HG02798 (cell line): ENCODE results near the gene TBC1D21.

Experiments
- ATAC-seq: cut with Tn5 transposase; IDR thresholded peaks from one replicate; pipeline ENCODE4 v1.9.1; 2021; ENCODE audit warnings: mild to moderate bottlenecking; ENCODE audit not compliant: unreplicated experiment, poor library complexity

Gene TBC1D21

DNA sequence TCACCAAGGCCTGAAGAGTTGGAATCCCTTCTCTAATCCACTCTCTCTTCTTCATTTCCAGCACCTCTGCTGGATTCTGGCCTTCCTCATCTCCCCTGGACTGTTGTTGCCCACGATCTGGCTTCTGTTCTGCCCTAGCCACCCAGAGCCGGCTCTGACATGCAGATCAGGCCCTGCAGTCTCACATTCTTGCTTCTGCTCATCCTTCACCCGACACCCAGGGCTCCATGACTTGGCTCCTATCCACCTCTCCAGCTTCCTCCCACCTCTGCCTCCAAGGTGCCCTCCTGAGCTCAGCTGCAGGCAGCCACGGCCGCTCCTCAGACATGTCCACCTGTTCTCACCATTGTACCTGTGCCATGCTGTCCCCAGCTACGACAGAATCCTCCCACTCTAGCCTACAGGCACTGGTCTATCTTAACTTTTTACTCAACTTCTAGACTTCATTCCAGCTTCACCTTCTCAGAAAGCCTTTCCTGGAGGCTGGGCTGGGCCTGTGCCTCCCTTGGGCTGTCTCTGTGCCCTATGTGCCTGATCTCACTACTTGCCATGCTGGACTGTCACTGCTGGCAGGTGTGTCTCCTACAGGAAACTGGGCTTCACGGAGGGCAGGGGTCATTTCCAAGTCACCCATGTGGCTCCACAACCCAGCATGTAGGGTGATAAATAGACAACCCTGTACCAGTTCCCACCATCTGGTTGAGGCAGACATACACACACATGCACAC, 16.0 kb upstream of the TBC1D21 start:
- no peak for ATAC-seq

DNA sequence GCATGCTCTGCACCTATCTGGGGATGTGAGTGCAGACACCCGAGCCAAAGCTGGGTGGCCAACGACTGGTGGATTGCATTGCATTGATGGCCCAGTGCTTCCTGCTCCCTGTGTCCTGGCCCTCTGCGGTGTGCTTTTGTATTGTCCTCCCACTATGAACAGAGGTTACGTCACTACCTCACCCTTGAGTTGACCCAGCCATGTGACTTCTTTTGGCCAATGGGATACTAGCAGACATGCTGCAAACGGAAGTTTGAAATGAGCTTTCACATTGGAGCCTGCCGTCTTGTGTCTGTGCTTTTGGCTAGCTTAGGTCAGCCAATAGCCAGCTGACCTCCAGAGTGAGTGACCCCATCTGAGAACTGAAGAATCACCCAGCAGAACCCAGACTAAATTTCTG, 15.3 kb upstream of the TBC1D21 start:
- ATAC-seq, result no peak

DNA sequence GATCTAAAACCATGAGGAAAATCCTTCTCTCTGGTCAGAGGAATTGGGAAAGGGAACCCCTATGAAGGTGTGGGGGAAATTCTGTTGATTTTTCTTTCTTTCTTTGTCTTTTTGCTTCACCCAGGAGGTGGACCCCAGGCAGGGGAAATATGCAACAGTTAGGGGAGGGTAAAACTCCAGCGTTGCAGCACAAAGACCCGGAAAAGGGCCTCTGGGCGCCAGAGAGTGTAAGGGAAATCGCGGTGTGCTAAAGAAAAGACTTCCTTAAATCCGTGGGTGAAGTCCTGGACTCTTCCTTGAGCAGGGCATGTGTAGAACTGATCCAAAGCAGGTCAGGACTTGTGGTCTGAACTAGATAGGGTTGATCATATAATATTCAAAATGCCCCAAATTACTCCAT, 11.1 kb upstream of the TBC1D21 start:
- ATAC-seq, result no peak

DNA sequence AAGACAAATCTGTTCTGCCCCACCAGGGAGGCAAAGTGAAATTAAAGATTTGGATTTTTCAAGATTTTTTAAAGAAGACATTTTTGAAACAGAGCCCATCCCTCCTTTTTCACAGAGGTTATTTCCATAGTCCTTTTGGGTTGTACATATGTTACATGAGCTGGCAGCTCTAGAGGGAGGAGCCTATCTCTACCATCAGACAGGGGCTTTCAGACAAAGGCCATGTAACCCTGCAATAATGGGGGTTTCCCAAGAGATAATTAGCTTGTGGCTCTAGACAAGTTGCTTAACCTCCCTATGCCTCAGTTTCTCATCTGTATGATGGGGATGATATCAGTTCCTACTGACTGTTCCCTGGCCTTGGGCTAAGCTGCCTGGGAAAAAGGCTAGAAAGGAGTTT, 8.0 kb upstream of the TBC1D21 start:
- ATAC-seq, result no peak

DNA sequence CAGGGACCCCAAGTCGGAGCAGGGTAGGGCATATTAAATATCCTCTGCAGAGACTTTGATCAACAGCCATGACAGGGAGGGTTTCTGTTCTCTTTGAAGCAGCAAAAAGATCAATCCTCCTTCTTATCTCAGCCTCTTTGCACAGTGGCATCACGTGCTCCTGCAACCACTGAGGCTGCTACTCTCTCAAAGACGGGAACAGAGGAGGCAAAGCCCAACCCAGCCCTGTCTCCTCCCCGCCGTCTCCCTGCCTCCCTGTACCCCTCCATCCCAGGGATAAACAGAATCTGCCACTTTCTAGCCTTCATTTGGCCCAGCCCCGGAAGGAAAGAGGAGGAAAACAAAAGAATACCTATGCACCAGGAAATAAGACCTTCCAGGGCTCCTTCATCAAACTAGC, 7.5 kb upstream of the TBC1D21 start:
- ATAC-seq, result no peak

DNA sequence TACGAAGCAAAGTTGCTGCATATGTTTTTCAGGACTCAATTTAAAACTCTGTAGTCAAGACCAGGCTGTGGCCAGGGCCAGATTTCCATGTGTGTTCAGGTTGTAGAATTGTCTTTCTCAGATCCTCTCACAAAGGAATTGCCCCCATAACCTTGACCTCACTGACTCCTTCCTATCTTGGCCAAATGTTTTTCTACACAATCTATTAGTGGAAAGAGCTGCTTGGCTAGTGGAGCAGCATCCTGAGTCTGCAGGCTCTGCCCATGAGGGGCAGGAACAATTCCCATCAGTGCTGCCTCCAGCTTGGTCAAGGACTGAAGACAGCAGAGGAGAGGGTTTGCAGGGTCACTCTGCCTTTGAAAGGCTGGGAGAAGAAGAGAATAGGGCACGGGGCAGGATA, 6.9 kb upstream of the TBC1D21 start:
- ATAC-seq, result no peak

DNA sequence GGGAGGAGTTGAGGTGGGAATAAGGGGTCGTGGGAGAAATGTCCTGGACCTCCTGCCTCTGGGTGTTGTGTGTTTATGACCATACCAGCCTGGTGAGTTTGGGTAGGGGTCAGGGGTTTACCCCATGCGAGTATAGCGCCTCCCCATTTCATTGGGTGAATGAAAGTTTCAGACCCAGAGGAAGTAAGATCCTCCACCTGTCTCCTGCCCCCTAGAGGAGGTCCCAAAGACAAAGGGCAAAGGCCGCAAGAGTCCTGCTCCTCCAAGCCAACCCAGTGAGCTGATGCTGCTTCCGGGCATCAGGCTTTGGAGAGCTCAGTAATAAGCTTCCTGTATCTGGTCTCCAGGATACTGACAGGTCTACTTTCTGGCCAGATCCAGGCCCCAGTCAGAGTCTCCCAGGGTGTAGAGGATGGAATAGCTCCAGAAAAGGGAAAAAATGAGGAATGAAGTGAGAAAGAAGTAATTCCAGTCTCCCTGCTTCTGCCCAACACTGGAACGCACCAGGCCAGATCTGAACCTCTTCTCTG, 6.4 kb upstream of the TBC1D21 start:
- no peak for ATAC-seq

DNA sequence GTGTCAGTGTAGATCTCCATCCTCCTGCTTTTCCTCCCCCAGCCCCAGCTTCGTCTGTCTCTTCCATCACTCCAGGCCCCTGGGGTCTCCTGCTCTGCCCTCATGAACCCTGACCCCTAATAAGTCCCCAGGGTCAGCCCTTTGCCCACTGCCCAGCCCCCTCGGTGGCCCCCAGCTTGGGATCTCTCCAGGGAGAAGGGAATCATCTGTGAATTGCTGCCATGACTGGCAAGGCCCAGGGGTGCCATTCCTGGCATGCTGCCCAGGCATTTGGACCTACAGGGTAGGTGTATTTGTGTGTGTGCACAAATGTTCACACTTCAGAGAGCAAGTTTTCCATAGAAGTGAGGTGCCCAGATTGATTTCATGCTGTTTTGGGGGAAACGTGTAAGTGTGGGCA, 5.9 kb upstream of the TBC1D21 start:
- no peak for ATAC-seq

DNA sequence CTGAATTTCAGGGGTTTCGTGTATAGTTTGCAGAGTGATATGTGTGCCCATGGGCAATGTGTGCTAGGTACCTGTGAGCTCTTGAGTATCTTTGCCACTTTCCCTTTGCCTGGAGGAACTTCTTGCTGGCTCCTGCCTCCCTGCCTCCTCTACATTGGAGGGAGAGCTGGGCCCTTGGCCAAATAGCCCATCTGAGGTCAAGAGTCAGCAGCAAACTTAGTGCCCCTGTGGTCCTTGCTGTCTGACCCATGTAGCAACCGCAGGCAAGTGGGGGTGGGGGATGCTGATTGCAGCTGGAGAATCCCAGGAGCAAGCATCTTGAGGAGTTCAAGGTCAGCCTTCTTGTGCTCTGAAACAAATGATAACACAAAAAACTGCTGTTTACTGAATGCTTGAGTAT, 5.4 kb upstream of the TBC1D21 start:
- ATAC-seq, result no peak

DNA sequence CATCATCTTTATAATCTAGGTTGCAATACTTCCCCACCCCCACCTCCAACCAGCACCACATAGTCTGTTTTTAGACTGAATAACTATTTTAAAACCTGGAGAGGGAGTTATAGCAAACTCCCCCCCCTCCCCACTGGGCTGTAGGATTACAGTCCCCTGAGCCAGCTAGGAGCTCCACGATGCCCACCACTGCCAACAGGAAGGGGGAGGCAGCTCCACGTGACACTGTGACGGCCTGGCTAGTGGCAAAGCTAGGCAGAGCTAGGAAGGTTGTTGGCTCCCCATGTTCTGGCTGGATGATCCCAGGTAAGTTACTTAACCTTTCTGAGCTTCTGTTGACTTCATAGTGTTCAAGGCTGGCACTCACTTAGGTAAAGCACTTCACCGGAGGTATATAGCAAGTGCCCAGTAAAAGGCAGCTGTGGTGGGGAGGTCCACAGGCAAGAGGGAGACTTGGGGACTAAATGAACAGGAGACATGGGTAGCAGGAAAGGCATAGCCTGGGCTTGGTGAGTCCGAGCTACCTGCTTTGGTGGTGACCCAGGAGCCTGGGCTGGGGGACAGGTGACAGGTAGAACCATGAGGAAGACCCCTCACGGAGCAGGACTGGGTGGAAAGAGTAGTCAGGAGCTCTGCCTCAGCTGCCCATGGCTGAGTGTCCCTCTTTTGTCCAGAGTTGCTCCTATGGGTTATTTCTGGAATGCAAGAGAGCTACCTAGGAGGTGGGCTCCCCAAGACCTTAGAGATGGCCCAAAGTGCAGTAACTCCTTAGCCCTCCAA, 4.0 kb upstream of the TBC1D21 start:
- no peak for ATAC-seq

DNA sequence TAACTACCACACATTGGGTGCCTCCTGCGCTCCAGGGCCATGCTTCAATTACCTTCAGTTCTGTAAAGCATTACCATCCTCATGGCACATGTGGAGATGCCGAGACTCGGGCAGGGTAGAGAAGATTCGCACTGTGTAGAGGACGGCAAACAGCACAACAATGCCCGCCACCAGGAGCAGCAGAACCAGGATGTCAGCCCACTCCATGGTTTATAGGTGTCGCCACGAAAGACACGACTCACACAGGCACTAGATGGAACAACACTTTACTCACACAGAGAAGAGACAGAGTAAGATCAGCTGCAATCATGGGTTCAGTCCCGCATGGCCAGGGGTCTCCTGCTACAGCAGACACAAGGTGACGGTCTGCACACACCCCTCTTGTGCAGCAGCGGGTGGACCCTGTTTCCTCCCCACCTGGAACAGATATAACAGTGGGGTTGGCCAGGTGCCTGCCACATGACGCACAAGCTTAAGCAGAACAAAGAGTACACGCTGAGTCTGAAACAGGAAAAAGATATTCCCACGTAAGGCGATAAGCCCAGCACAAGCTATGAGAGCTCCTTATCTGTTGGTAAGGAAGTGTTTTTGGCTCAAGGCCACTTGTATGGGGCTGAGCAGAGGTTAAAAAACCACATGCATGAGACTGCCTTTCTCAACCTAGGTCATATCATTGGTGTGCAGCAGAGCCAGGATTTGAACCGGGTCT, 2.5 kb upstream of the TBC1D21 start:
- ATAC-seq, result no peak

DNA sequence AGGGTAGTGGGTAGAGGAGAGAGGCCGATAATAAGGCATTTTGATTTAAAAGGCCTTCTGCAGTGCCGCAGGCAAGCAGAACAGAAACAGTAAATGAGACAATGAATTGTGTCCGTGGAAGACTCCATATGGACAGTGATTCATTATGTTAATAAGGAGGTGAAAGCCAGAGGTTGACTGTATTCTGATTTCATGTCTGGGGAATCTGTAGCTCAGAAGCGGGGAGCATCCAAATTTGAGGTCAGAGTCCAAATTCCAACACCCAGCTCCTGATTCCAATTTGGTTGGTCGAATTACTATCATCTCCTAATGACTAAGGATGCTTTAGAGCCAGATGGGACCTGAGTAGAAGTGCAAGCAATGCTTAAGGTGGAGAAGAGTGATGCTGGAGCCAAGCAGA, 1.0 kb upstream of the TBC1D21 start:
- no peak for ATAC-seq

DNA sequence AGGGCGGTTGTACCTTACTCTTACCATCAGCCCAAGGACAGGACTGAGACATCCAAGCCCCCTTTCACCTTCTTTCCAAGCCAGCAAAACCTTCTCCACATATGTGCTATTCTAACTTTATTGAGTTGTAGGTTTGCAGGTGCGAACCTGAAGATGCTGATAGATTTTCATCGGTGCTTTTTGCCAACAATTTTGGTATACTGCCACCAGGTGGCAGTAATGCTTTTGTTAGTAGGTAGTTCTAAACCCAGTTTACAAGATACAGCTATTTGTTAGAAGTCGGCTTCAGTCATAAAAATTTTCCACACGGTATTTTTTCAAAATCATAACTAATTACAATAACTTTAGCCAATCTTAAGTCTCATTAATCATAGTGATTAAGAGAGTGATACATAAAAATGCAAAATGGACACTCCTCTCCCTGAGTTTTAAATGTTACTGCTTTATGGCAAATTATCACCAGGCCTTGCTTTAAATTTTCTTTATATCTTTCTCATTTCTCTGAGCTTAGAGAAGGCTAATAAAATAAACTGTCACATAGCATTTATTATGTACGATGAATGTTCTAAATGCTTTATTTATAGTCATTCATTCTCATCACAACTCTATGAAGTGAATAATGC, 636 bp downstream of the TBC1D21 start:
- no peak for ATAC-seq

DNA sequence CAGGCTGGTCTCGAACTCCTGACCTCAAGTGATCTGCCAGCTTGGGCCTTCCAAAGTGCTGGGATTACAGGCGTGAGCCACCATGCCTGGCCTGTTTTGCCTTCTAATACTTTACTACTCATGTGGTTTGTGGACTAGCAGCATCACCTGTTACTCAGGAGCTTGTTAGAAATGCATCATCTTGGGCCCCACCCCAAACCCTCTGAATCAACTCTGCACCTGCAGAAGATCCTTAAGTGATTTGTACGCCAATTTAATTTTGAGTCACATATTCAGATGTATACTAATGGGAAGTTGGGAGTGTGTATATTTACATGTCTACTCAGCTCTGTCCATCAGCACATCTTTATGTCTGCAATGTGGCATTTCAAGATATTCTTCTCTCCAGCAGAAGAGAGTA, 6.1 kb downstream of the TBC1D21 start:
- no peak for ATAC-seq

DNA sequence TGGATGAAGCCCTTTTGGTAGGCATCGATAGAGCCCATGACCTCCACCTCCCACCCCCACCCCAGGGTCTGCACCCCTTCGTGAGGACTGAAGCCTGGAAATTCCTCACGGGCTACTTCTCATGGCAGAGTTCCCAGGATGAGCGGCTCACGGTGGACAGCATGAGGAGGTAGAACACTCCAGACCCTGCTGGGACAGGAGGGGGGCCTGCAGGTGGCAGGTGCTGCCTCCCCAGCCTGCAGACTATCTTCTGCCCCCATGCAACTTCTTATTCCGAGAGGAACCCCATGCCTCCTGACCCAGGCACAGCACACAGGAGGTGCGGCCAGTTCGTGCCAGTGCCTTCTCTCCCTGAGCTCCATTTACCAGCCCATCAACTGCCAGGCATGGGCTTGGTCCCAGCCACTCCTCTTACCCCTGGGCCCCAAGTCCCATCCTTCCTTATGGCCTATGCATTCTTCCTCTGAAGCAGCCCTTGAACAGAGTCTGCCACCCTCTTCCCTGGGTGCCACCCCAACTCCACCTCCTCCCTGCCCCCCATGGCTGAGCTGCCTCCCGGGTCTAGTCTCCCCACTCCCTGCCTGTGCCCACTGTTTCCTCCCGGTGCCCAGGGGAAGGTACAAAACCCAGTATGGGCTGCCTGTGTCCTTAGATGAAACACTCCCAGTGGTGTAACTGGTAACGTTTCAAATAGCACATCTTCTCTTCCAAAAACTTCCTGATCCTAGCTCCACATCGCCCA, 8.4 kb downstream of the TBC1D21 start:
- no peak for ATAC-seq

DNA sequence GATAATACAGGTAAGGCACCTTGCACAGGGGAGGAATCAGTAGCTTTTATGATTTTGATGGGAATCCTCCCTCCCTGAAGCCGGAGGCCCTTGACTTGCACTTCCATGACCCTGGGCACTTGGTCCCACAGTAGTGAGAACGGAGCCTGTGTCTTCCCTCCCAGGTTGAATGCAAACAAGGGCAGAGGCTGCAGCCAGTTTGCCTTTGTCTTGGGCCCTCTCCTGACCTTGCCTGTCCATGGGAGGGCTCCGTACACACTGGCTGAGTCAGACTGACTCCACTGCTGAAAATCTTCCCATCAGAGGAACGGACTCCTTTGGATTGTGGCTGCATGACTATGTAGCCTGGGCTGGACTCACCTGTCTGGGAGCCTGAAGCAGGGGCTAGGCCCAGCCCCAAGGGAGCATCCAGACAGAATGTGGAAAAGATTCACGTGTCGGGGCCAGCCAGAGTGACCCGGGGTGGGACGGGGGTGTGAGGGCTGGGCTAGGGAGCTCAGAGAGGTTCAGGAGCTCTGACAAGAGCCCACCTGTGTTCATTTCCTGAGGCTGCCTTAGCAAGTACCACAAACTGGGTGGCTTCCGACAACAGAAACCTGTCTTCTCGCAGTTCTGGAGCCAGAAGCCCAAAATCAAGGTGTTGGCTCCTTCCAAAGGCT, 9.5 kb downstream of the TBC1D21 start:
- ATAC-seq, result no peak

DNA sequence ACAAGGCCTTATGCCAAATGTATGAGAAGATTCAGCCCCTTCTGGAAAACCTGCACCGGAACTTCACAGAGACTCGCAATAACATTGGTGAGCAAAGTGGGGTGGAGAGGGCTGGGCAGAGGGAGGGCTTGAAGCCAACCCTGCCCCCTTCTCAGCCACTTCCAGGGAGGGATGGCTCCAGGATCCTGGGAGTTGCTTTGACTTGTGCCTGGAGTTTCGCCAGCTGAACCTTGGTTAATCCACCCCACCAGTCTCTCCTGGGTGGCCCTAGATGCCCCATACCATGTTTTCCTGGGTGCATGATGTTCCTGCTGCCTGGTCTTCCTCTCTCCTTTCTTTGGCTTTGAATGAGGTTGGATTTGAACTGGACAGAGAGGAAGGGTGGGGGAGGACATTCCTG, 10.8 kb downstream of the TBC1D21 start:
- no peak for ATAC-seq

DNA sequence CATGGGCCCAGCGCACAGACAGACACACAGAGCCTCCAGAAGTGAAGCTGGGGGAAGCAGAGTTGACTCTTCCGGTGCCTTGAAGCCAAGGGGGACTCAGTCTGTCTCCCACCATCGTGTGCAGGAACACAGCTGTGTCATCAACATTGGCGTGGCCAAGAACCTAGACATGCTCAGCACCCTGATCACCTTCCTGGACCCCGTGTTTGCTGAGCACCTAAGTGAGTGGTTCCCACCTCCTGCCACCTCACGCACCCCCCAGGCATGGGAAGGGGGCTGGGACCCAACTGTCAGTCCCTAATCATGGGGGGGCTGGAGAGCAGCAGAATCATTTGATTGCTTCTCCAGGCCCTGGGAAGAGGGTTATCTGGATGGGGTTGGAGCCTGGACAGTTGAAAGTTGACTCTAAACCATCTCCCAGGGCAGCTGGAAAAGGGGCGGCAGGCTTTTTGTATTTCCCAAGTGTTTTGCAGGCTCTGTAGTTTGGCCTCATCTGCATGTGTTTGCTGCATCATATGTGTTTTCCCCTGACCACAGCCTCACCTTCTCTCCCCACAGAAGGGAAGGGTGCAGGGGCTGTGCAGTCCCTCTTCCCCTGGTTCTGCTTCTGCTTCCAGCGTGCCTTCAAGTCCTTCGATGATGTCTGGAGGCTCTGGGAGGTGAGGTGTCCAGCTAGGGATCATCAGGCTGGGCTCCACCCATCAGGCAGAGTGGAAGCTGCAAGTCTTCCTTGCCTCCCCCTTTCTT, 12.8 kb downstream of the TBC1D21 start:
- ATAC-seq, result no peak
